Stimulated activated CD8-positive, alpha-beta memory T cell treated with anti-CD3 and anti-CD28 coated beads, Interleukin-12 subunit alpha, Interleukin-12 subunit beta, amount 100 ng/mL, for 4 hours (primary cell): Measurements from ENCODE around the gene SLC15A3.

Experiments used
- DNase-seq: peaks from one replicate; pipeline ENCODE4 v3.0.0-alpha.2; 2020; ENCODE audit warnings: low read depth

SLC15A3 gene

DNA sequence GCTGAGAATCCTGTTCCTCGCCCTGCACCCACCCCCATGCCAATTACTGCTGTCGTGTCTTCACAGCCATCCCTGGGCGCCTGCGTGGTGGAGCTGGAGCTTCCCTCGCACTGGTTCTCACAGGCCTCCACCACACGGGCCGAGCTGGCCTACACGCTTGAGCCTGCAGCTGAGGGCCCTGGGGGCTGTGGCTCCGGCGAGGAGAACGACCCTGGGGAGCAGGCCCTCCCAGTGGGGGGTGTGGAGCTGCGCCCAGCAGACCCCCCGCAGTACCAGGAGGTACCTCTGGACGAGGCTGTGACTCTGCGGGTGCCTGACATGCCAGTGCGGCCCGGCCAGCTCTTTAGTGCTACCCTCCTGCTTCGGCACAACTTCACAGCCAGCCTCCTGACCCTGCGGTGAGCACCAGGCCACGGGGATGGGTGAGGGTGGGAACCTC lies 23.4 kb downstream of the SLC15A3 start:
- no peak for DNase-seq

DNA sequence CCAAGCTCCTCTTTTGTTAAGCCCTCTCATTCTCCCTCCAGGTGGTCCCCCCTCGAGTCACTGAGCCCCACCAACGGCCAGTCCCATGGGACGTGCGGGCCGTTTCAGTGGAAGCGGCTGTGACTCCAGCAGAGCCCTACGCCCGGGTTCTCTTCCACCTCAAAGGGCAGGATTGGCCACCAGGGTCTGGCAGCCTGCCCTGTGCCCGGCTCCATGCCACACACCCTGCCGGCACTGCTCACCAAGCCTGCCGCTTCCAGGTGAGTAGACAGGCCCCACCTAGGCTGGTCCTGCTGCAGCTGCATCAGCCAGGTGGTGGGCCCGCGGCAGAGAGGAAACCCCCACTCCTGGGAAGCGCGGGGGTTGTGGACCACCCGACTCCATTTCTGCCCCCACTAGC lies 24.4 kb downstream of the SLC15A3 start:
- DNase-seq, result no peak

GRCh38 chr11:60927061-60927592 lies 24.8 kb downstream of the SLC15A3 start:
- no peak for DNase-seq

GRCh38 chr11:60926500-60926899 lies 25.5 kb downstream of the SLC15A3 start:
- no peak for DNase-seq

- no peak for DNase-seq
Observed at GRCh38 chr11:60925868-60926267, 26.1 kb downstream of the SLC15A3 start.

DNA sequence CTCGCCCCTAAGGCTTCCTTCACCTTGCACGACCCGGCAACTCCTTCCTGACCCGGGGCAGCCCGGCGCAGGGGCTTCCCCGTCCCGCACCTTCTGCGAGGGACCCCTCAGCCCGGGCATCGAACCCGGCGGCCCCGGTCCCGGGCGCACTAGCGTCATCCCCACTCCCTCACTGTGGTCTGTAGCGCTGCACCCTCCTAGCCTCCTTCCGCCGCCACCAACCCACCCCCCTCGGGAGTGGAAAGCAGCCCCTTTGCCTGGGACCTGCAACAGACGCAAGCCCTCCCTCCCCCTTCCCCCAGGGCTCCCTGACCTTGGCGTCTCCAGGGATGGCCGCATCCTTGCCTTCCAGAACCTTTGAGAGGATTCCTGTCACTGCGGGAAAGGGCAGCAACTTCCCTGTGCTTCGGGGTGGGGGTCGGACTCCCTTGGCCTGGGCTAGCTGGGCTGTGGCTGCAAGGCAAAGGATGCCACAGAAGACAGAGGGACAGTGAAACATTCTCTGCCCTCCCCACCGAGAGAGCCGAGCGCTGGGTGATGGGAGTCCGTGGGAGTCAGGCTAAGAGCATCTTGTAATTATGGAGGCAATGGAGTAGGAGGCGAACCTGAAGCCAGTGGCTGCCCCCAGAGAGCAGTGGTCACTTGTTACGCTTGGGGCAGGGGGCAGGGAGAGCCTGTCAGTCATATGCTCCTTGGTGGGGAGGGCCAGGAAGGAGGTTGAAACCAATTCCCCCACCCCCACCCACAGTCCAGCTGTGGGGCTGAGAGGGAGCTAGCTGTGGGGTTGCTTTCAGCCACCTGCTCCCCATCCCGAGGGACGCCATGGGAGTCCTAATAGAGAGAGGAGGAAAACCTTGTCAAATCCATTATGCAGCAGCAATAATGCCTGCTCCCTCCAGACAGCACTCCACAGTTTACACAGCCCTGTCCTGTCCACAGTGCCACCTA lies 26.8 kb downstream of the SLC15A3 start:
- DNase-seq, result no peak

DNA sequence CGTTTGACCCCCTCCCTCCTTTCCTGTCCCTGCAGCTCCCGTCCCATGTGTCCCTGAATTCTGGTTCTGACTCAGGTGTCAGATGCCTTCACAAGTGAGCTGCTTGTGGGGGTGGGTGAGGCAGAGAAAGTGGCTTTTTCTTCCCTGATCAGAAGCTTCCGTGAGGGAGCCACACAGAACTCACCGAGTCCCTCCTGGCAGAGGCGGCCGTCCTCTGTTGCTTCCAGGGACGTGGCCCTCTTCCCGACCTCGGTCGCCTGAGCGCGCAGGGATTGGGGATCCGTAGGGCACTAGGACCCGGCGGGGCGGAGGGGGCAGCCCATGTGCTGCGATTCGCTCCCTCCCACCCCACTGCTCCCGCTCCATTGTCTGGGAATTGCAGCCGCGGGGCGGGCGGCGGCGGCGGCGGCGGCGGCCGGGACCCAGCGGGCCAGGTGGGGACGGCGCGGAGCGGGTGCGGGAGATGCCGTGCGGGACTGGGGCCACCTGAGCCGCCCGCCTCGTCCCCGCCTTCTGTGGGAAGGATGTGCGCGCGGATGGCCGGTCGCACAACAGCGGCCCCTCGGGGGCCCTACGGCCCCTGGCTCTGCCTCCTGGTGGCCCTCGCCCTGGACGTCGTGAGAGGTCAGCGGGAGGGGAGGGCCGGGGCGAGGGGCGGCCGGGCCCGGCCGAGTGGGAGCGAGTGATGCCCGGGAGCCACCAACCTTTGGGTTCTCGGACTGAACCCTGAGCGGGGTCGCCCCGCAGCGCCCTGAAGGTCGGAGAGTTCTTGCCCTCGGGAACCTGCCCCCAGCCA lies 27.7 kb downstream of the SLC15A3 start, which contains the start of gene TMEM132A:
Gene TMEM132A (plus strand): TSS at position 351 of the 796 bp plus-strand sequence. CDS start 174 bp downstream, at position 525.
- no peak for DNase-seq

GRCh38 chr11:60923800-60924109 lies 28.2 kb downstream of the SLC15A3 start:
- no peak for DNase-seq

DNA sequence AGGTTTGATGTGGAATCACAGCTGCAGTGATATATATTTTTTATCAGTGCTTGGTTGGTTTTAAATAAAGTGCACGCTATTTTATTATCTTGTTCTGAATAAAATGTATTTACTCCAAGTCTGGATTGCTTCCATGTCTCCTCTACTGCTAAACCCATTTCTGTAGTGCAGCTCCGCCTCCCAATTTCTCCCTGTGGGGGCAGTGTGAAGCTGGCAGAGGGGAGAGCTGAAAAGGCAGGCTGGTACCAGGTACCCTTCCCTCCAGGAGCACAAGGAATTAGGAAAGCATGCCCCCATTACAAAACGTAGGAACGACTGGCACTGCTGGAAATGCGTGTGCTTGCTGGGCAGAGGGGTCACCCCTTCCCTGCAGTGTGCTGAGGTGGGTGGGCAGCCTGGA lies 28.6 kb downstream of the SLC15A3 start:
- no peak for DNase-seq

DNA sequence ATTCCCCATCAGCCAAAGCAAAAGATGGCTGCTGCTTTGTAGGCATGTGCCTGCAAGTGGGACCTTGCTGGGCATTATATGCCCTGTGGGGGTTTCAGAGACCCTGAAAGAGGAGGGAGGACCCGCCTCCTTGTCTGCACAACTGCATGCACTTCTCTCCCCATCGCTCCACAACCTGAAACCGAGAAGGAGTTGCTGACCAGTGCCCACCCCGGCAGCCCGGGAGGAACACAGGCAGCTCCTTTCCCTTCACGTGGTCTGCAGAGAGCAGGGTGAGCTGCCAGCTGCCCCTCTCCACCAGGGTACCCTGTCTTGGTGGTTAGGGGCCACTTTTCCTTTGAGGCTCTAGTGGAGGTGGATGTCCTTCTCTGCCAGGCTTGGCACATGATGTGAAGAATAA lies 29.1 kb downstream of the SLC15A3 start:
- no peak for DNase-seq

GRCh38 chr11:60921777-60922335 lies 30.1 kb downstream of the SLC15A3 start:
- no peak for DNase-seq

GRCh38 chr11:60921259-60921658 lies 30.7 kb downstream of the SLC15A3 start:
- no peak for DNase-seq

- no peak for DNase-seq
Observed at GRCh38 chr11:60919956-60920355, 32.0 kb downstream of the SLC15A3 start.

DNA sequence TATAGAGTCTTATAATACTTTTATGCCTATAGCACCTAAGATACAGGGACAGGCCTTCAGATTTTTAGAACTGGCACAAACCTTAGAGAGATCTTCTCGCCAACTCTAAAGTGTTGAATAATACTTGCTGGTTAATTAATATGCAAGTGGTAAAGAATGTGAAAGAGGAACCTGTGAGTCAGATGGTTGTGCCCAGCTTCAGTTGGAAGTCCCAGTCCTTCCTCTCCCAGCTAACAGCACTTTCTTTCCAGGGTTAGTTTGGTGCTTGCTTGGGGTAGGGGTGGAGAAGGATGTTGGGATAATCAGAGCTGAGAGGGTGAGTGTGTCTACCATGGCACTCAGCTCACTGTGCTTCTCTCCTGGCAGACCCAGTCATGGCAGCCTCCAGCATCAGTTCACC lies 32.7 kb downstream of the SLC15A3 start:
- DNase-seq, result no peak

- no peak for DNase-seq
Observed at GRCh38 chr11:60918939-60919265, 33.1 kb downstream of the SLC15A3 start.

DNA sequence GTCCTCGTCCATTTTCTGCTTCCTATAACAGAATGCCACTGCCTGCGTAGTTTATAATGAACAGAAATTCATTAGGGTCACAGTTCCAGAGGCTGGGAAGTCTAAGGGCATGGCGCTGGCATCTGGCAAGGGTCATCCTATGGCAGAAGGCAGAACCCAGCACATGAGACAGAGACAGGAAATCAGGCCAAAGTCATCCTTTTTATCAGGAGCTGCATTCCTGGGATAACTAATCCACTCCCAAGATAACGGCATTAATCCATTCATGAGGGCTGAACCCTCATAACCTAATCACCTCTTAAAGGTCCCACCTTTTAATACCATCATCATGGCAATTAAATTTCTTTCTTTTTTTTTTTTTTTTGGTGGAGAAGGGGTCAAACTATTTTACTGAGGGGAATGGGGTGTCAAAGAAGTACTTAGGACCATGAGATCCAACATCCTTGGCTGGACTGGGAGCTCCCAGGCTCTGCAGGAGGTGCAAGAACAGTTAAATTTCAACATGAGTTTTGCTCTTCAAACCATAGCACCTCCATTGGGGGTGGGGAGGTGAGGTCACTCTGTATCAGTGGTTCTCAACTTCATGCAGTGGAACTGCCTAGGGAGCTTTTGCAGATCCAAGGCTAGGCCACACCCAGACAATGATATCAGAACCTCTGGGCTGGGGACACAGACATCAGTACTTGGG lies 33.6 kb downstream of the SLC15A3 start:
- no peak for DNase-seq

DNA sequence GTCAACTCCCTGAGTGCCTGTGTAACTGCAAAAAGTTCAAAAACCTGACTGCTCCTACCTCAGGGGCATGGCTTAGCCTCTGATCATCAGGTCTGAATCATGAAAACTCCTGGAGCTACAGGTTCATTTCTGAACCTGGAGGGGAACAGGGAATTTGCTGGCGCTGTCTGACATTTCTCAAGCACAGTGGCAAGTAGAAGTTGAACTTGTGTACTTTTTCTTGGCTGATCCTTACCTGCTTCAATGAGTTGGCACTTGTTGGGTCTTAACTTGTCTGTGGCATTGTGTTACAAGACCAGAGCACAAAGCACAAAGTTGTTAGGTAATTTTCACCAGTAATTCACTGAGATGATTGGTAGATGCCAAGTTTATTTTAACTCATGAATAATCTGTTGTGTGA lies 34.7 kb downstream of the SLC15A3 start:
- DNase-seq, result no peak

- no peak for DNase-seq
Observed at GRCh38 chr11:60916669-60917206, 35.2 kb downstream of the SLC15A3 start.

DNA sequence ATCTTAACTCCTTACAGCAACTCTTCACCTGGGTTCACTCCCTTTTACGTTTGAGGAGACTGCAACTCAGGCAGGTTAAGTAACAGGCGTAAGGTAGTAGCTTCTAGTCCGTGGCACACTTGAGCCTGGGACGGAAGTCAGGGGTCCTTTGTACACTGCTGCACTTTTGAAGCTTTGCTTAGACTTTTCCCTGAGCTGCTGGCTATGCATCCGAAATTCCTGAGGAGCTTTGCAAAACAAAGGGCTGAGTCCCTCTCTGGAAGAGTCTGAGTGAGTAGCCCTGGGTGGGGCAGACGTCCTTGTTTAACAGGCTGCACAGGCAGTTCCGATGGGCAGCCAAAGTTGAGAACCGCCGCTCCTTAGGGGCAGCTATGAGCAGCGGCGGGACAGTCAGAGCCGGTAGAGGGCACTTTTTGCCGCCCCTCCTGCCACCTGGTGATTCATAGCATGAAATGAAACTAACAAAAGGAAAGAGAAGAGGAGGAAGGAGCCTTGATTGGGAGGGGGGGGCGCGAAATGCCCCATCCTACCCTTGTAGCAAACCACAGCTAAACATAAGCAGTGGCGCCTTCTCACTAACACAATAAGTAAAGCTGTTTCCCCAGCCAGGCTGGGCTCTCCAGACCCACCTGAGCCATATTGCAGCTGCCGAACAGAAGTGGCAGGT lies 36.6 kb downstream of the SLC15A3 start:
- peak; percentile 61 for DNase-seq

DNA sequence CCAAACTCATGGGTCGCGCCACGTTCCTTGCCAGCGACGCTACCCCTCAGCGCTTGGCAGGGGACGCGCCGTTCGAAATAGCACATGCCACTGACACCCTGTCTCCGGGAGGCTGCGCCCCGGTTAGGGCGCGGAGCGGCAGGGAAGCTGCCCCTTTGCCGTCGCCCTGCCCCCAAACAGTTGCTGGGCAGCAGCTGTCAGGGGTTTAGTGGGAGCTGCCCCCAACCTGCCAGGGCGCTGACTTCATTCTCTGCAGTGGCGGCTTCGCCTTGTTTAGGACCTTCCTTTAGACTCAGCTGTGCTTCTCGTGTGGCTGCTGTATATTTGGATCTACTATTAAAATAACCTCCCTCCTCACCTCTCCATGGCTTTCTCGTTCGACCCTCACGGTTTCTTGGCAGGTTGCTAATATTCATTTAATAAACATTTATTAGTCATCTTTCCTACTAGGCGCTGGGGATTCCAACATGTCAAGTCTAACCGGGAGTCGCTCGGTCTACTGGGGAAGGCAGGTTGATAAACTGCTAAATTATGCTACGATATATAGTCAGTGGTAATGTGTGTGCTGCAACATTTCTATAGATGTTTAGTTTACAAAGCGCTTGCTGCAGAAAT lies 37.2 kb downstream of the SLC15A3 start:
- no peak for DNase-seq
